BE2C (cell line): Measurements from ENCODE around the gene TRIO.

ENCODE experiments used
- DNase-seq: peaks from one replicate; pipeline ENCODE4 v3.0.0-alpha.2; 2020
- H3K27me3 ChIP-seq: fragments of 250-450 bp; sonication (Bioruptor Pico); 2 replicates; pipeline ENCODE4 v1.5.1; 2020; ENCODE audit warnings: mild to moderate bottlenecking
- H3K36me3 ChIP-seq: fragments of 250-450 bp; sonication (Bioruptor Pico); 2 replicates; pipeline ENCODE4 v1.5.1; 2020; ENCODE audit warnings: mild to moderate bottlenecking
- H3K4me1 ChIP-seq: fragments of 250-450 bp; sonication (Bioruptor Pico); 2 replicates; pipeline ENCODE4 v1.5.1; 2020
- H3K4me3 ChIP-seq: 2 replicates; pipeline ENCODE4 v1.5.1; 2011; ENCODE audit warnings: low read depth, low read length
- H3K9me3 ChIP-seq: fragments of 250-450 bp; sonication (Bioruptor Pico); 2 replicates; pipeline ENCODE4 v1.5.1; 2020
- CTCF ChIP-seq: IDR thresholded peaks from 2 replicates; pipeline ENCODE4 v1.5.1; 2012; ENCODE audit warnings: mild to moderate bottlenecking, low read depth, low read length

Gene TRIO

GRCh38 chr5:14331386-14331781 lies 188.2 kb downstream of the TRIO start:
- no peak overlapping the region for H3K4me3 ChIP-seq
- peaks cover 12% of the 10 kb centered on the region for H3K36me3 ChIP-seq

GRCh38 chr5:14332038-14332631 lies 189.0 kb downstream of the TRIO start:
- H3K27me3 ChIP-seq: no peaks in the 10 kb centered on the region
- no peaks in the 10 kb centered on the region for H3K9me3 ChIP-seq
- no peak for TF ChIP-seq CTCF
- H3K36me3 ChIP-seq: peaks cover 12% of the 10 kb centered on the region
- peaks cover 7% of the 10 kb centered on the region for H3K4me1 ChIP-seq
- no peak for DNase-seq
- no peak overlapping the region for H3K4me3 ChIP-seq

More at GRCh38 chr5:14331386-14331781, 188.2 kb downstream of the TRIO start:
- no peak for TF ChIP-seq CTCF
- Histone ChIP-seq H3K4me1 (peaks cover 8% of the 10 kb centered on the region), H3K9me3 (no peaks in the 10 kb centered on the region), H3K27me3 (no peaks in the 10 kb centered on the region)
- DNase-seq: no peak

GRCh38 chr5:14332746-14333145 lies 189.6 kb downstream of the TRIO start:
- no peak for DNase-seq
- Histone ChIP-seq H3K9me3 (no peaks in the 10 kb centered on the region), H3K36me3 (peaks cover 14% of the 10 kb centered on the region), H3K4me3 (no peak overlapping the region), H3K27me3 (no peaks in the 10 kb centered on the region), H3K4me1 (peaks cover 7% of the 10 kb centered on the region)
- TF ChIP-seq CTCF: no peak

- H3K4me1 ChIP-seq: peaks cover 14% of the 10 kb centered on the region
- no peak for DNase-seq
- H3K4me3 ChIP-seq: no peak overlapping the region
- peaks cover 17% of the 10 kb centered on the region for H3K36me3 ChIP-seq
- H3K9me3 ChIP-seq: no peaks in the 10 kb centered on the region
- H3K27me3 ChIP-seq: no peaks in the 10 kb centered on the region
- no peak for TF ChIP-seq CTCF
These were observed 194.5 kb downstream of the TRIO start for GRCh38 chr5:14337593-14337992.

- Histone ChIP-seq H3K36me3 (peaks cover 14% of the 10 kb centered on the region), H3K4me3 (no peak overlapping the region), H3K9me3 (no peaks in the 10 kb centered on the region), H3K27me3 (no peaks in the 10 kb centered on the region), H3K4me1 (peaks cover 16% of the 10 kb centered on the region)
- DNase-seq: no peak
- TF ChIP-seq CTCF: no peak
These were observed 196.3 kb downstream of the TRIO start for GRCh38 chr5:14339468-14339867.

GRCh38 chr5:14341571-14342230 lies 198.6 kb downstream of the TRIO start:
- Histone ChIP-seq H3K9me3 (no peaks in the 10 kb centered on the region), H3K4me1 (peaks cover 16% of the 10 kb centered on the region), H3K36me3 (peaks cover 17% of the 10 kb centered on the region), H3K4me3 (no peak overlapping the region), H3K27me3 (no peaks in the 10 kb centered on the region)
- no peak for TF ChIP-seq CTCF
- no peak for DNase-seq
